Uterus (tissue), 2 donors: ENCODE measurements around the gene ITCH.
"Not testable (repeated sequence)": the region's sequence is repeated elsewhere in the genome, so short reads cannot be mapped to it uniquely, and the experiment has no call there.

Source experiments
- CTCF ChIP-seq, 4 experiments: fragments of 200-600 bp in 2 of 4; fragments of 450-650 bp in 2 of 4; sonication (generic) in 2 of 4; IDR thresholded peaks; one replicate each; pipeline ENCODE4 v1.5.1; 2016 to 2019; ENCODE audit warnings: antibody characterized with exemption in 4 of 4, mild to moderate bottlenecking in 2 of 4, moderate library complexity in 1 of 4
- POLR2A ChIP-seq, 2 donors: fragments of 450-650 bp; IDR thresholded peaks; one replicate each; pipeline ENCODE4 v1.6.1; 2016; ENCODE audit warnings: antibody characterized with exemption in 2 of 2, mild to moderate bottlenecking in 1 of 2, moderate library complexity in 1 of 2

GRCh38 chr20:34345839-34346532, 17.1 kb upstream of the ITCH start:
- not testable (repeated sequence) for TF ChIP-seq POLR2A, CTCF (IDR thresholded peaks at IDR 0.05)
